Measurements from ENCODE around the gene POP7.
A peak's percentile ranks its signal among the peaks of the same experiment; 100 is the strongest.
"Not testable (repeated sequence)": the region's sequence is repeated elsewhere in the genome, so short reads cannot be mapped to it uniquely, and the experiment has no call there.

The POP7 gene

DNA sequence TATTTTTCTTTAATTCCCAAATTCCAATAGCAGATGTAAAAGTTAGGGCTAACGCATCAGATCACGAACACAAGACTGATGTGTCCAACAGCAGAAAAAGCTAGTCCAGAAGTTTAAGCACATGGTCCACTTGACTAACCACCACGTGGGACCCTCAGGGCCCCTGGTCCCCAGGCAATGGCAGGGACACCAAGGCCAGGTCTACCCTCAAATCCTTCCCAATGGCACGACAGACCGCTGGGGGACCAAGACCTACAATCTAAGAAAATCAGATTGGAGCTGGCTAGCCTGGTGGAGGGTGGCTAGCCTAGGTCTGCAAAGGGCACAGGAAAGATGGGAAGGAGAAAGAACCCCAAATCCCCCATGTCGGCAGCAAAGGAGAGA, 13.4 kb upstream of the POP7 start:
- DNase-seq = no peak

DNA sequence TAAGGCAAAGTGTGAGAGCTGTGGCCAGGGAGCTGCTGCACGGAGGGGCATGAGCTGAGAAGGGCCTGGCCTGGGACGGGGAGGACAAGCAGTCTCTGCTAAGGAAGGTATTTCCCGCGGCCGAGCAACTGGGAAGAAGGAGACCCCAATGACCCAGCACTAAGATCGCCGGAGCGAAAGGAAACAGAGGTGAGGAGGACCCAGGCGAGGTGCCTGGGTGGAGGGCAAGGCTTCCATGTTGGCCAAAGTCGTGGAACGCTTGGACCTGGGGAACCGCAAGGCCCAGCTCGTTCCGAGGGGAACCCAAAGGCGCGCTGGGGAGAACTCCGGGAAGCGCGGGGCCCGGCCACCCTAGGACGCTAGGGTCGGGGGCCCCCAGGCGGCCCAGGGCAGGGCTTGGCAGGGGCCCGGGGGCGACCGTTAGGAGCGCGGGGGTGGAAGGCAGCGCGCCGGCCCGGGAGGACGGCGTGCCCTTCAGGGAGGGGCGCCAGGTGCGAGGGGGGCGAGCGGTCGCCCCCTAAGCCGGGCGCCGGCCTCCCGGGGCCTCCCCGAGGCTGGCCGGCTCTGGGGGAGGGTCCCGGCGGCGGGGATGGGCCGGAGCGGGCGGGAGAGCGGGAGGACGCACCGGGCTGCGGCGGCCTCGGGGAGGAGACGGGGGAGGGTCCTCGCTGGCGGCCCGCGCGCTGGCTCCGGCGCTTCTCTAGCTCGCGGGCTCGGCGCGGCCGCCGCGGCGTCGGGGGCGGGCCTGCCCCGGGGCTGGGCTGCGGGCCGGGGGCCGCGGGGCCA, 12.4 kb upstream of the POP7 start:
- DNase-seq = peak; percentile 25

DNA sequence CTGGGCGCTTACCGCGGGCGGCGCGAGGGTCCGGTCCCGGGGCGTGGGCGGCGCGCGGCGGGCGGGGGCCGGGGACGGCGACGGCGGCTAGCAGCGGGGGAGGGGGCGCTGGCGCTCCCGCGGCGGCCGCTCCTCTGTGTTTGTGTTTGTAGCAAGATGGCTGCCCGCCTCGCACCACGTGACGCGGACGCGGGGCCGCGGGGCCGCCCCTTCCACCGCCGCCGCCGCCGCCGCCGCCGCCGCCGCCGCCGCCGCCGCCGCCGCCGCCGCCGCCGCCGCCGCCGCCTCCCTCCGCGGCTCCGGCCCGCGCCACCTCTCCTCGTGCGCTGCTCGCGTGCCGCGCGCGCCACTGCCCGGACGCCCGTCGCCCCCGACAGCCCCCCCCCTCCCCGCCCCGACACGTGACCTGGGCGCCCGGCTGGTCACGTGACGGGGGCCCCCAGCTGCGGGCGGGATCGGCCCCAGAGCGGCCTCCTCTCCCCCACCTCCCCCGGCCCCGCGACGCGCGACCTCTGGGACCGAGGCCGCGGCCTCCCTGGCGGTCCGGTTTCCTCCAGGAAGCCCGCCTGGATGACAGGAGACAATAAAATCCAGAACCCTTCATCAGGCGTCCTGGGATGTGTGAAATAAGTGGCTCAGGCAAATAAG, 11.7 kb upstream of the POP7 start, which contains the start of gene GIGYF1:
Gene GIGYF1 (minus strand): TSS at position 153 of the 648 bp plus-strand sequence. CDS start 6,012 bp downstream, outside the sequence.
- DNase-seq = peak; percentile 86

DNA sequence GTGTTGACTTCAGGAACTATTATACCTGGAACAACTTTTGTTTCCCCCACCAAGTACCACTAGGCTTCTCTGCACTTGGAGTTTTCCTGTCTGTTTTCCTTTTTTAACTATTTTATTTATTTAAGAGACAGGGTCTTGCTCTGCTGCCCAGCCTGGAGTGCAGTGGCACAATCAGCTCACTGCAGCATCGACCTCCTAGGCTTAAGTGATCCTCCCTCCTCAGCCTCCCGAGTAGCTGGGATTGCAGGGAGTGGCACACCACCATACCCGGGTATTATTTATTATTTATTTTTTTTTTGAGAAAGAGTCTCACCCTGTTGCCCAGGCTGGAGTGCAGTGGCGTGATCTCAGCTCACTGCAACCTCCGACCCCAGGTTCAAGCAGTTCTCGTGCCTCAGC, 9.8 kb upstream of the POP7 start:
- no peak for DNase-seq

DNA sequence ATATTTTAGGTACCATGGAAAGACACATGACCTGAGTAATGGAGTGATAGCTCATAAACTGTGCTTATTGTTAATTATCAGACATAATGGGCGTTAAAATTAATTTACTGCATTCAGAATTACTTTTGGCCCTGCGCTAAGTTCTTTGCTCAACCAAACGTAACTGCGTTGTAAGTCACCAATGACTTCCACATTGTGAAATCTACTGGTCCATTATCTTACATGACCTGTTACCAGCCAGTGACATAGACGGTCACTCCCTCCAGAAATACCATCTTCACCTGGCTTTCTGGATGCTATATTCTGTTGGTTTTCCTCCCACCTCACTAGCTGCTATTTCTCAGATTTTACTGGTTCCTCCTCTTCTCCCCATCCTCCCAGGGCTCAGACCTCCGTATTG, 6.9 kb upstream of the POP7 start:
- no peak for DNase-seq

DNA sequence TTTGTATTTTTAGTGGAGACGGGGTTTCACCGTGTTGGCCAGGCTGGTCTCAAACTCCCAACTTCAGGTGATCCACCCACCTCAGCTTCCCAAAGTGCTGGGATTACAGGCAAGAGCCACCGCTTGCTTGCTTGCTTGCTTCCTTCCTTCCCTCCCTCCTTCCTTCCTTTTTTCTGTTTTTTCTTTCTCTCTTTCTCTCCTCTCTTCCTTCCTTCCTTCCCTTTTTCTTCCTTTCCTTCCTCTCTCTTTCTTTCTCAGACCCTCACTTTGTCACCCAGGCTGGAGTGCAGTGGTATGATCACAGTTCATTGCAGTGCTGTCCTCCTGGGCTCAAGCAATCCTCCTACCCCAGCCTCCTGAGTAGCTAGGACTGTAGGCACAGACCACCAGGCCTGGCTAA, 4.8 kb upstream of the POP7 start:
- DNase-seq = not testable (repeated sequence)

DNA sequence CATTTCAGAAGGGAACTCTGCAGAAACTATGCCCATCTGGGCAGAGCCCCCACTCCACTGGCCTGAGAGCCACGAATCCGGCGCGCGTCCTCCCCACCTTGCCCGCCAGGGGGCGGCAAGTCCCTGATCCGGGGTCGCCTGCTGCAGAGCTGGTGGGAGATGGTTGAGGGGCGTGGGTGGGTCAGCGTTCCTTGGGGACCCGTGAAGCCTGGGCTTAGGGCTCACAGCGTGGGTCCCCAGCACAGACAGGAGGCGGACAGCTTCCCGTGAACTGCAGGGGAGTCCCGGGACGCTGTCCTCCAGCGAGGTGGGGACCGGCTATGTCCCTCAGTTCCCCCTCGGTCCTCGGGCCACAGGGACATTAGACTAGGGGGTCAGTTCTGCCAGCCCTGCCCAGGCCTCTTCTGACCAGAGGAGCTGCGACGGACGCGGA, 585 bp upstream of the POP7 start:
- peak; percentile 88 for DNase-seq

DNA sequence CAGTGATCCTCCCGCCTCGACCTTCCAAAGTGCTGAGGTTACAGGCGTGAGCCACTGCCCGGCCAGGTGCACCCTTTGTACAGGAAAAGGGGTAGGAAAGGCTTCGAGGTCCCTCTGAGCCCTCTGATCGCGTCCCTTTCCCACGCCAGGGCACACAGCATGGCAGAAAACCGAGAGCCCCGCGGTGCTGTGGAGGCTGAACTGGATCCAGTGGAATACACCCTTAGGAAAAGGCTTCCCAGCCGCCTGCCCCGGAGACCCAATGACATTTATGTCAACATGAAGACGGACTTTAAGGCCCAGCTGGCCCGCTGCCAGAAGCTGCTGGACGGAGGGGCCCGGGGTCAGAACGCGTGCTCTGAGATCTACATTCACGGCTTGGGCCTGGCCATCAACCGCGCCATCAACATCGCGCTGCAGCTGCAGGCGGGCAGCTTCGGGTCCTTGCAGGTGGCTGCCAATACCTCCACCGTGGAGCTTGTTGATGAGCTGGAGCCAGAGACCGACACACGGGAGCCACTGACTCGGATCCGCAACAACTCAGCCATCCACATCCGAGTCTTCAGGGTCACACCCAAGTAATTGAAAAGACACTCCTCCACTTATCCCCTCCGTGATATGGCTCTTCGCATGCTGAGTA, 871 bp downstream of the POP7 start:
- DNase-seq = no peak

DNA sequence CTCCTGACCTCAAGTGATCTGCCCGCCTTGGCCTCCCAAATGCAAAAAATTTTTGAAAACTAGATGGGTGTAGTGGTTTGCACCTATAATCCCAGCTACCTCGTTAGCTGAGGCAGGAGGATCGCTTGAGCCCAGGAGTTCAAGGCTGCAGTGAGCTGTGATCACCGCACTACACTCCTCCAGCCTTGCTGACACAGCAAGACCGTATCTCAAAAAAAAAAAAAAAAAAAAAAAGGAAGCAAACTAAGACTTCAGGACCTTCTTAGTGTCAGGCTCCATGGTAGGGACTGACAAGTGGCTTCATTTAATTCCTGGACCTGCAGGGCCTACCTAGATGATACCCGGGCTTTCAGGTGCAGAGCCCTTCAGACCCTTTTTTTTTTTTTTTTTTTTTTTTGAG, 2.5 kb downstream of the POP7 start:
- DNase-seq = no peak

DNA sequence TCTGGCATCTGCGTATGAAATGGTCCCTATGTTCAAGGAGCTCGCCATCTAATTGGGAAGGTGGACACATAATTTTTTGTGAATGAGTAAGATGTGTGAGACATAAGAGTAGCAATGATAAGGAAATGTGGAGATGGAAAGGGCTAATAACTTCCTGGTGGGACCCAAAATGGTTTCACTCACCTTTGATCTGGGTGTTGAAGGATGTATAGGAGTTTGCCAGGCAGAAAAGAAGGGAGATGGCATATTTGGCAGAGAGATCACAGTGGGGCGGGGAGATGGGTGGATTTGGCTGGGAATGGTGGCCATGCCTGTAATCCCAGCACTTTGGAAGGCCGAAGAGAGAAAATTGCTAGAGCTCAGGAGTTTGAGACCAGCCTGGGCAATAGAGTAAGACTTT, 4.5 kb downstream of the POP7 start:
- no peak for DNase-seq

DNA sequence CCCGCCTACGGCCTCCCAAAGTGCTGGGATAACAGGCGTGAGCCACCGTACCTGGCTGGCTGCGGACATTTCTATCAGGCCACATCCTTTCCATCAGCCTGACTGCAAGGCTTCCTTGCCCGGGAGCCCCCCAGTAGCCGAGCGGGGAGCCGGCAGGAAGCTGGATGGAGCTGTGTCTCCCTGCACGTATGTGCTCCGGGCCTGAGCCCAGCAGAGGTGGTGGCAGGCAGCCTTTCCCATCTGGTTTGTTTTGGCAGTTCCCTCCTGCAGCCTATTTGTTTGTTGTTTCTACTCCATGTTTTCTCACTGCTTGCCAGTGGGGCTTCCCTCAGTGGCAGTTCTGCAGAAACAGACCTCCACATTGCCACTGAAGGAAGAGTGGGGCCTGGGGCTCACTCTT, 5.4 kb downstream of the POP7 start:
- no peak for DNase-seq

DNA sequence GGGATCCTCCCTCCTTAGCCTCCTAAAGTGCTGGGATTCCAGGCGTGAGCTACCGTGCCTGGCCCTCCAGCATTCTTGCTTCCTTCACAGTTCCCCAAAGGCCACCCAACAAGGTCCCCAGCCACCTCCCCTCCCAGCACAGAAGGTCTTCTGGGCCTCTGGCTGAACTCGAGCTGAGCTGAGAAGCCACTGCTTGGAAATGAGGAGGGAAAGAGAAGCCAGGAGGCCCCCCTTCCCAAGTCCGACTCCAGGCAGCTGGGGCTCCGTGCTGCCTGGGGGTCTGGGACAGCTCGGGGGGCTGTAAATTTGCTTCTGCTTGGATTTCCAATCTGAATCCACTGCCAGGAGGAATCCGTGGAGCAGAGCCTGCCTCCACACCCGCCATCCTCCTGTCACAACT, 8.8 kb downstream of the POP7 start:
- no peak for DNase-seq

DNA sequence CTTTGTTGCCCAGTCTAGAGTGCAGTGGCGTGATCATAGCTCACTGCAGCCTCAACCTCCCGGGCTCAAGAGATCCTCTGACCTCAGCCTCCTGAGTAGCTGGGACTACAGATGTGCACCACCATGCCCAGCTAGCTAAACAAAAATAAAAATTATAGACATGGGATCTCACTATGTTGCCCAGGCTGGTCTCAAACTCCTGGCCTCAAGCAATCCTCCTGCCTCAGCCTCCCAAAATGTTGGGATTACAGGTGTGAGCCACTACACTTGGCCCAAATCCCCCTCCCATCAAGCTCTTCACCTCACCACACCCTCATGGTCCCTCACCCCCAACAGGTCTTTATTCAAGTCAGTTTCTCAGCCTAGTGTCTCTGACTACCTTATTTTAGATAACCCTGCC, 11.2 kb downstream of the POP7 start:
- DNase-seq = not testable (repeated sequence)

DNA sequence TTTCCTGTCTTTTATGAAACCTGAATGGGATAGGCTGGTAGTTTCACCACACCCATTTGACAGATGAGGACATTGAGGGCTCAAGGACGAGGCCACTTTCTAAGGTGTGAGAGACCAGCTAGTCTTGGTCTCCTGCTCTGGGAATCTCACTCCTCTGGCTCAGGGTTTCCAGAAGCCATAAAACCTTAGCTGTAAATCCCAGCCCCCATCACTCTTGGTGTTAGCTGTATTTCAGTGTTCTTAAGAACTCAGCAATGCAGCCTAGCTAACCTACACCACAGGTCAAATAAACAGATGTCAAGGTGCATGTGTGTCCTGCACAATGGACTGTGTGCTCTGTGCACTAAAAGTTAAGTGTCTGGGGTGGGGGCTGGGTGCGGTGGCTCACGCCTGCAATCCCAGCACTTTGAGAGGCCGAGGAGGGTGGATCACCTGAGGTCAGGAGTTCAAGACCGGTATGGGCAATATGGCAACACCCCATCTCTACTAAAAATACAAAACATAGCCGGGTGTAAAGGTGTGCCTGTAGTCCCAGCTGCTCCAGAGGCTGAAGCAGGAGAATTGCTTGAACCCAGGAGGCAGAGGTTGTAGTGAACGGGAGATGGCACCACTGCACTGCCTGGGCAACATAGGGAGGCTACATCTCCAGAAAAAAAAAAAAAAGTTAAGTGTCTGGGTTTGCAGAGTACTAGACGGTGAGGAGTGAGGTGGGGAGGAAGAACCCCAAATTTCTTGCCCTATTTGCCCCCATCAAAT, 13.8 kb downstream of the POP7 start:
- DNase-seq = peak; percentile 58

DNA sequence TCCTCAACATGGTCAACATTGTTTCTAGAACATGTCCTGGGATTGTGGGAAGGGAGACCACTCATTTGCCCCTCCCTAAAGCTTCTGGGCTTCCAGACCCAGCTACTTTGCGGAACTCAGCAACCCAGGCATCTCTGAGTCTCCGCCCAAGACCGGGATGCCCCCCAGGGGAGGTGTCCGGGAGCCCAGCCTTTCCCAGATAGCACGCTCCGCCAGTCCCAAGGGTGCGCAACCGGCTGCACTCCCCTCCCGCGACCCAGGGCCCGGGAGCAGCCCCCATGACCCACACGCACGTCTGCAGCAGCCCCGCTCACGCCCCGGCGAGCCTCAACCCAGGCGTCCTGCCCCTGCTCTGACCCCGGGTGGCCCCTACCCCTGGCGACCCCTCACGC, 14.4 kb downstream of the POP7 start, which contains the start of gene EPO:
Gene EPO (plus strand): TSS at position 190 of the 392 bp plus-strand sequence. CDS start 513 bp downstream, outside the sequence.
- DNase-seq = peak; percentile 10

DNA sequence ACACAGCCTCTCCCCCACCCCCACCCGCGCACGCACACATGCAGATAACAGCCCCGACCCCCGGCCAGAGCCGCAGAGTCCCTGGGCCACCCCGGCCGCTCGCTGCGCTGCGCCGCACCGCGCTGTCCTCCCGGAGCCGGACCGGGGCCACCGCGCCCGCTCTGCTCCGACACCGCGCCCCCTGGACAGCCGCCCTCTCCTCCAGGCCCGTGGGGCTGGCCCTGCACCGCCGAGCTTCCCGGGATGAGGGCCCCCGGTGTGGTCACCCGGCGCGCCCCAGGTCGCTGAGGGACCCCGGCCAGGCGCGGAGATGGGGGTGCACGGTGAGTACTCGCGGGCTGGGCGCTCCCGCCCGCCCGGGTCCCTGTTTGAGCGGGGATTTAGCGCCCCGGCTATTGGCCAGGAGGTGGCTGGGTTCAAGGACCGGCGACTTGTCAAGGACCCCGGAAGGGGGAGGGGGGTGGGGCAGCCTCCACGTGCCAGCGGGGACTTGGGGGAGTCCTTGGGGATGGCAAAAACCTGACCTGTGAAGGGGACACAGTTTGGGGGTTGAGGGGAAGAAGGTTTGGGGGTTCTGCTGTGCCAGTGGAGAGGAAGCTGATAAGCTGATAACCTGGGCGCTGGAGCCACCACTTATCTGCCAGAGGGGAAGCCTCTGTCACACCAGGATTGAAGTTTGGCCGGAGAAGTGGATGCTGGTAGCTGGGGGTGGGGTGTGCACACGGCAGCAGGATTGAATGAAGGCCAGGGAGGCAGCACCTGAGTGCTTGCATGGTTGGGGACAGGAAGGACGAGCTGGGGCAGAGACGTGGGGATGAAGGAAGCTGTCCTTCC, 15.0 kb downstream of the POP7 start:
- DNase-seq = peak; percentile 9

DNA sequence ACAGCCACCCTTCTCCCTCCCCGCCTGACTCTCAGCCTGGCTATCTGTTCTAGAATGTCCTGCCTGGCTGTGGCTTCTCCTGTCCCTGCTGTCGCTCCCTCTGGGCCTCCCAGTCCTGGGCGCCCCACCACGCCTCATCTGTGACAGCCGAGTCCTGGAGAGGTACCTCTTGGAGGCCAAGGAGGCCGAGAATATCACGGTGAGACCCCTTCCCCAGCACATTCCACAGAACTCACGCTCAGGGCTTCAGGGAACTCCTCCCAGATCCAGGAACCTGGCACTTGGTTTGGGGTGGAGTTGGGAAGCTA, 15.5 kb downstream of the POP7 start:
- no peak for DNase-seq

DNA sequence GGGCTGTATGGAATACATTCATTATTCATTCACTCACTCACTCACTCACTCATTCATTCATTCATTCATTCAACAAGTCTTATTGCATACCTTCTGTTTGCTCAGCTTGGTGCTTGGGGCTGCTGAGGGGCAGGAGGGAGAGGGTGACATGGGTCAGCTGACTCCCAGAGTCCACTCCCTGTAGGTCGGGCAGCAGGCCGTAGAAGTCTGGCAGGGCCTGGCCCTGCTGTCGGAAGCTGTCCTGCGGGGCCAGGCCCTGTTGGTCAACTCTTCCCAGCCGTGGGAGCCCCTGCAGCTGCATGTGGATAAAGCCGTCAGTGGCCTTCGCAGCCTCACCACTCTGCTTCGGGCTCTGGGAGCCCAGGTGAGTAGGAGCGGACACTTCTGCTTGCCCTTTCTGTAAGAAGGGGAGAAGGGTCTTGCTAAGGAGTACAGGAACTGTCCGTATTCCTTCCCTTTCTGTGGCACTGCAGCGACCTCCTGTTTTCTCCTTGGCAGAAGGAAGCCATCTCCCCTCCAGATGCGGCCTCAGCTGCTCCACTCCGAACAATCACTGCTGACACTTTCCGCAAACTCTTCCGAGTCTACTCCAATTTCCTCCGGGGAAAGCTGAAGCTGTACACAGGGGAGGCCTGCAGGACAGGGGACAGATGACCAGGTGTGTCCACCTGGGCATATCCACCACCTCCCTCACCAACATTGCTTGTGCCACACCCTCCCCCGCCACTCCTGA, 16.7 kb downstream of the POP7 start:
- no peak for DNase-seq

DNA sequence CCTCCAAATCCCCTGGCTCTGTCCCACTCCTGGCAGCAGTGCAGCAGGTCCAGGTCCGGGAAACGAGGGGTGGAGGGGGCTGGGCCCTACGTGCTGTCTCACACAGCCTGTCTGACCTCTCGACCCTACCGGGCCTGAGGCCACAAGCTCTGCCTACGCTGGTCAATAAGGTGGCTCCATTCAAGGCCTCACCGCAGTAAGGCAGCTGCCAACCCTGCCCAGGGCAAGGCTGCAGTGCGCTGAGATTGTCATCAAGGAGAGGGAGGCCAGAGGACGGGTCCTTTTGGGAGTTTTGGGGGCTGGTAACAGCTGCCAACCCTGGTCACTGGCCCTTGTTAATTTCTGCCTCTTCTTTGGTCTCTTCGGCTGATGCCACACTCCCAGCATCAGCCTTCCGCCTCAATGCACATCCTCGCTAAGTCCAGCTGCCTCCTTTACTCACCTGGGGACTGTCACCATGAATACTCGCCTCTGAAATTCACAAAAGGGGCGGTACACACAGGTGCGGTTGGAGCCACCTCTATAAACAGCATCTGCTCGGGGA, 17.9 kb downstream of the POP7 start:
- DNase-seq = no peak

DNA sequence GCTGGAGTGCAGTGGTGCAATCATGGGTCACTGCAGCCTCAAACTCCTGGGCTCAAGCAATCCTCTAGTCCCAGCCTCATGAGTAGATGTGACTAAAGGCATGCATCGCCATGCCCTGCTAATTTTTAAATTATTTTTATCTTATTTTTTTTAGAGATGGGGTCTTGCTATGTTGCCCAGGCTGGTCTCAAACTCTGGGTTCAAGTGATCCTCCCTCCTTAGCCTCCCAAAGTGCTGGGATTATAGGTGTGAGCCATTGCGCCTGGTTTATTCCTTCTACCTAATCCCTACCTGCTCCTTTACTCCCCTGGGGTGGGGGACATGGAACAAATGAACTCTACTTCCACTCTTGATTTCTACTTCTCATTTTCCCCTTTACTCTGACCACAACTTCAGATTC, 18.4 kb downstream of the POP7 start:
- DNase-seq = not testable (repeated sequence)

DNA sequence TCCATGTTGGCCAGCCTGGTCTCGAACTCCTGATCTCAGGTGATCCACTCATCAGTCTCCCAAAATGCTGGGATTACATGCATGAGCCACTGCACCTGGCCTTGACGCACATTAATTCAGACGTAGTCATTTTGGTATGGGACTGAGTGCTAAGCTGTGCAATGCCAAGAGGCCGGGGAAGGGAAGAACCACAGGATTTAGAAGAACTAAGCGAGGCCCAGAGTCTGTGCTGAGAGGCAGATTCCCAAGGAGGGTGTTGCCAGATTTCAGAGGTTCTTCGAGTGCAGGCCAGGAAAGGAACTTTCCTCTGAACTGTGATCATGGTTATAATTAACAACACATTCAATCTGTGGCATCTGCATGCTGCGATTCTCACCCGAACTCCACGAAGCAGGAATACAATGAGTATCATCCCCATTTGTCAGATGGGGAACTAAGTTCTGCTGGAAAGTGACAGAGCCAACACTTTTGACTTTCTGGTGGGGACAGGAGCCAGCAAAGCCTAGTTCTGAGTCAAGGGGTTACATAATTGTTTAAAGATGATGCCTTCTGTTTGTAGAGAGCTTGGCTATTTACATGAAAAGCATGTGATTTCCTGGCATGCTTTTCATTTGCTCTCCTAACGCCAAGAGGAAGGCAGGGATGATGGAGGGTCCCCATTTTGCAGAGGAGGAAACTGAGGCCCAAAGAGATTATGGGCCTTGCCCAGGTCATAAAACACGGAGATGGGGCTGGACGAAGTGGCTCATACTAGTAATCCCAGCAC, 21.3 kb downstream of the POP7 start:
- no peak for DNase-seq

Measured in hematopoietic multipotent progenitor cell treated with erythropoietin and hydrocortisone succinate and interleukin-3 and kit ligand, for 4 days (in vitro differentiated cells).